Measurements from ENCODE around the gene SH3GL3. TPM values are rescaled to one million over a fixed set of nuclear protein-coding genes. Genes with fewer than 3 reads are reported as not detected.

SH3GL3 gene
- polyA plus RNA-seq, 1 of the 3 experiments (the other 2 are of a cell fraction): not detected

DNA sequence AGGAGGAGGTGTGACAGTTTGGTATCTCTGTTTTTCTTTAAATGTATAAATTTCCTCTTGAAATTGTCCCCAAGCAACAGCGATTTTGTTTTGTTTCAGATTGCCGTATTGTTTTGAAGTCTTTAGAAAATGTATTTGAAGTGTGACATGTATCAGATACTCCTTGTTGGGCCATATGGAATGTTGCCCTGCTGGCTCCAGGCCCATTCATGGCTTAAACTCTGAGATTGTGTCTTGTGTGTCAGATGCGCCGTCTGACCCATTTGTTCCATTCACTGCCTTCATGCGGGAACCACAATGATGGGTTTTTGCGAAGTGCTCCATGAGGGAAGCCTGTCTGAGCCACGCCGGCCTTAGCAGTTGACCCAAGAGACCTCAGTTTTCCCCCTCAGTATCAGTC, 131.6 kb downstream of the SH3GL3 start:
- H3K4me2 ChIP-seq: no peak overlapping the region
- no peaks in the 10 kb centered on the region; the same call in 1 of the 2 replicates for H3K27me3 ChIP-seq (ENCODE audit: insufficient read depth)
- 66% methylated on average over 8 of the region's 8 CpGs for WGBS (ENCODE audit: low lambda C conversion rate)
- H2AFZ ChIP-seq (ENCODE audit: low read depth): no peak overlapping the region
- no peak for DNase-seq
- H3F3A ChIP-seq (replicated peaks; ENCODE audit: insufficient read depth): peaks cover 7% of the 10 kb centered on the region
- no peaks in the 10 kb centered on the region for H3K9me3 ChIP-seq
- CTCF ChIA-PET: interaction anchor here (0.7 to 1.1 kb wide), 2 partner anchors 13 kb away, joined by 3 read pairs; no protein-coding TSS in a partner anchor
- TF ChIP-seq GABPA (IDR thresholded peaks at IDR 0.05; ENCODE audit: low read depth): no peak
- no peak for TF ChIP-seq TEAD4 (IDR thresholded peaks at IDR 0.05; ENCODE audit: borderline replicate concordance, insufficient read depth)
- TF ChIP-seq RFX5 (IDR thresholded peaks at IDR 0.05; ENCODE audit: low read length): no peak
- no peak for TF ChIP-seq SMC3 (IDR thresholded peaks at IDR 0.05; ENCODE audit: low read depth, low read length)
- no peak for TF ChIP-seq TCF12 (IDR thresholded peaks at IDR 0.05)
- no peak for TF ChIP-seq EP300 (IDR thresholded peaks at IDR 0.05; ENCODE audit: borderline replicate concordance in 1 of 2, low read depth in 1 of 2, low read length in 1 of 2)
- TF ChIP-seq NRF1 (IDR thresholded peaks at IDR 0.05; ENCODE audit: low read depth, low read length): no peak
- no peak for TF ChIP-seq FOXM1 (IDR thresholded peaks at IDR 0.05; ENCODE audit: low read depth)
- TF ChIP-seq RCOR1 (IDR thresholded peaks at IDR 0.05; ENCODE audit: low read length): no peak
- no peak for TF ChIP-seq YY1 (IDR thresholded peaks at IDR 0.05; ENCODE audit: low read depth)
- no peak for TF ChIP-seq MXI1 (IDR thresholded peaks at IDR 0.05; ENCODE audit: low read depth, low read length)
- POLR2A ChIA-PET: no interaction called here
- H3K79me2 ChIP-seq (ENCODE audit: insufficient read depth): no peaks in the 10 kb centered on the region
- peaks cover 0 to 9% of the 10 kb centered on the region in 2 experiments; a peak in 1 of 4 replicates for H3K4me1 ChIP-seq (ENCODE audit: control insufficient read depth in 1 of 2, insufficient read depth in 2 of 2, low read depth in 1 of 2, low read length in 1 of 2)
- H3K9ac ChIP-seq: no peak overlapping the region
- no peaks in the 10 kb centered on the region for H3K36me3 ChIP-seq (replicated peaks in 1 of 2; ENCODE audit: control insufficient read depth in 1 of 2, insufficient read depth in 2 of 2, low read length in 1 of 2)
- no peak overlapping the region for H3K4me3 ChIP-seq (ENCODE audit: low read depth in 2 of 2, low read length in 1 of 2)
- no peaks in the 10 kb centered on the region for H4K20me1 ChIP-seq (ENCODE audit: insufficient read depth)
- no peaks in the 10 kb centered on the region for H3K9me2 ChIP-seq
- no peak overlapping the region for H3K27ac ChIP-seq (ENCODE audit: low read depth in 2 of 2, low read length in 1 of 2)

DNA sequence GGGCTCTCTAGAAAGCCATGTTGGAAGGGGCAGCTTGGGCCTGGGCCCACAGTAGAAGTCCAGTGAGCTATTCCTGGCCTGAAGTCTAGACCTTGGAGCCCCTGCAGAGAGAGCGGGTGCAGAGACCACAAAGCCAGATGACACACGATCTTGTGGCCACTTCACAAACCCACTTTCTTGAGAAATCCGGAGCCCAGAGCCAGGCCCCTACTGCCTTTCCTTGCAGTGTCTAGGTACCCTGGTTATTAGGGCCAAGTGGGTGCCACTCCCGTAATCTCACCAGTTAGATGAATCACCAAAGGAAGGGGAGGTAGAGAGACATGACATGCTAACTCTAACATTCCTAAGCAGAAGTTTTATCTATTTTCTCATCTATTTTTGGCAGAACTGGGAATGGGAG, 134.2 kb downstream of the SH3GL3 start:
- POLR2A ChIA-PET: no interaction called here
- 37% methylated on average over 4 of the region's 4 CpGs for WGBS (ENCODE audit: low lambda C conversion rate)
- CTCF ChIA-PET: no interaction called here
- no peak overlapping the region for H3K4me3 ChIP-seq (ENCODE audit: low read depth in 2 of 2, low read length in 1 of 2)
- H3K9me2 ChIP-seq: no peaks in the 10 kb centered on the region
- H3K36me3 ChIP-seq (replicated peaks in 1 of 2; ENCODE audit: control insufficient read depth in 1 of 2, insufficient read depth in 2 of 2, low read length in 1 of 2): no peaks in the 10 kb centered on the region
- no peak overlapping the region for H3K9ac ChIP-seq
- H3K4me1 ChIP-seq (ENCODE audit: control insufficient read depth in 1 of 2, insufficient read depth in 2 of 2, low read depth in 1 of 2, low read length in 1 of 2): peaks cover 0 to 9% of the 10 kb centered on the region in 2 experiments; a peak in 1 of 4 replicates
- H3K27ac ChIP-seq (ENCODE audit: low read depth in 2 of 2, low read length in 1 of 2): no peak overlapping the region
- no peaks in the 10 kb centered on the region for H3K9me3 ChIP-seq
- no peak overlapping the region for H2AFZ ChIP-seq (ENCODE audit: low read depth)
- 0 out of 2 replicates have a peak overlapping the region, but pooled peaks have one; percentile 15 for H3K4me2 ChIP-seq
- H3K27me3 ChIP-seq (ENCODE audit: insufficient read depth): no peaks in the 10 kb centered on the region; the same call in 1 of the 2 replicates
- no peaks in the 10 kb centered on the region for H3K79me2 ChIP-seq (ENCODE audit: insufficient read depth)
- no peak for DNase-seq
- H4K20me1 ChIP-seq (ENCODE audit: insufficient read depth): no peaks in the 10 kb centered on the region
- peaks cover 7% of the 10 kb centered on the region for H3F3A ChIP-seq (replicated peaks; ENCODE audit: insufficient read depth)
- no peak for TF ChIP-seq MXI1 (IDR thresholded peaks at IDR 0.05; ENCODE audit: low read depth, low read length)
- no peak for TF ChIP-seq RFX5 (IDR thresholded peaks at IDR 0.05; ENCODE audit: low read length)
- no peak for TF ChIP-seq RXRA (IDR thresholded peaks at IDR 0.05; ENCODE audit: borderline replicate concordance, low read depth)
- TF ChIP-seq, protein P1, sequence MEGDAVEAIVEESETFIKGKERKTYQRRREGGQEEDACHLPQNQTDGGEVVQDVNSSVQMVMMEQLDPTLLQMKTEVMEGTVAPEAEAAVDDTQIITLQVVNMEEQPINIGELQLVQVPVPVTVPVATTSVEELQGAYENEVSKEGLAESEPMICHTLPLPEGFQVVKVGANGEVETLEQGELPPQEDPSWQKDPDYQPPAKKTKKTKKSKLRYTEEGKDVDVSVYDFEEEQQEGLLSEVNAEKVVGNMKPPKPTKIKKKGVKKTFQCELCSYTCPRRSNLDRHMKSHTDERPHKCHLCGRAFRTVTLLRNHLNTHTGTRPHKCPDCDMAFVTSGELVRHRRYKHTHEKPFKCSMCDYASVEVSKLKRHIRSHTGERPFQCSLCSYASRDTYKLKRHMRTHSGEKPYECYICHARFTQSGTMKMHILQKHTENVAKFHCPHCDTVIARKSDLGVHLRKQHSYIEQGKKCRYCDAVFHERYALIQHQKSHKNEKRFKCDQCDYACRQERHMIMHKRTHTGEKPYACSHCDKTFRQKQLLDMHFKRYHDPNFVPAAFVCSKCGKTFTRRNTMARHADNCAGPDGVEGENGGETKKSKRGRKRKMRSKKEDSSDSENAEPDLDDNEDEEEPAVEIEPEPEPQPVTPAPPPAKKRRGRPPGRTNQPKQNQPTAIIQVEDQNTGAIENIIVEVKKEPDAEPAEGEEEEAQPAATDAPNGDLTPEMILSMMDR (IDR thresholded peaks at IDR 0.05): no peak
- TF ChIP-seq, protein P2, sequence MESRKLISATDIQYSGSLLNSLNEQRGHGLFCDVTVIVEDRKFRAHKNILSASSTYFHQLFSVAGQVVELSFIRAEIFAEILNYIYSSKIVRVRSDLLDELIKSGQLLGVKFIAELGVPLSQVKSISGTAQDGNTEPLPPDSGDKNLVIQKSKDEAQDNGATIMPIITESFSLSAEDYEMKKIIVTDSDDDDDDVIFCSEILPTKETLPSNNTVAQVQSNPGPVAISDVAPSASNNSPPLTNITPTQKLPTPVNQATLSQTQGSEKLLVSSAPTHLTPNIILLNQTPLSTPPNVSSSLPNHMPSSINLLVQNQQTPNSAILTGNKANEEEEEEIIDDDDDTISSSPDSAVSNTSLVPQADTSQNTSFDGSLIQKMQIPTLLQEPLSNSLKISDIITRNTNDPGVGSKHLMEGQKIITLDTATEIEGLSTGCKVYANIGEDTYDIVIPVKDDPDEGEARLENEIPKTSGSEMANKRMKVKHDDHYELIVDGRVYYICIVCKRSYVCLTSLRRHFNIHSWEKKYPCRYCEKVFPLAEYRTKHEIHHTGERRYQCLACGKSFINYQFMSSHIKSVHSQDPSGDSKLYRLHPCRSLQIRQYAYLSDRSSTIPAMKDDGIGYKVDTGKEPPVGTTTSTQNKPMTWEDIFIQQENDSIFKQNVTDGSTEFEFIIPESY (IDR thresholded peaks at IDR 0.05; ENCODE audit: borderline replicate concordance, low read depth): no peak
- no peak for TF ChIP-seq FOXJ3 (CRISPR knock-in tag; IDR thresholded peaks at IDR 0.05)
- no peak for TF ChIP-seq RCOR1 (IDR thresholded peaks at IDR 0.05; ENCODE audit: low read length)
- TF ChIP-seq GABPA (IDR thresholded peaks at IDR 0.05; ENCODE audit: low read depth): no peak
- no peak for TF ChIP-seq CHD2 (IDR thresholded peaks at IDR 0.05; ENCODE audit: low read length, partially characterized antibody)
- no peak for TF ChIP-seq NFIC (IDR thresholded peaks at IDR 0.05; ENCODE audit: borderline replicate concordance)
- TF ChIP-seq RAD21 (IDR thresholded peaks at IDR 0.05; ENCODE audit: low read length): no peak
- TF ChIP-seq, protein P3, sequence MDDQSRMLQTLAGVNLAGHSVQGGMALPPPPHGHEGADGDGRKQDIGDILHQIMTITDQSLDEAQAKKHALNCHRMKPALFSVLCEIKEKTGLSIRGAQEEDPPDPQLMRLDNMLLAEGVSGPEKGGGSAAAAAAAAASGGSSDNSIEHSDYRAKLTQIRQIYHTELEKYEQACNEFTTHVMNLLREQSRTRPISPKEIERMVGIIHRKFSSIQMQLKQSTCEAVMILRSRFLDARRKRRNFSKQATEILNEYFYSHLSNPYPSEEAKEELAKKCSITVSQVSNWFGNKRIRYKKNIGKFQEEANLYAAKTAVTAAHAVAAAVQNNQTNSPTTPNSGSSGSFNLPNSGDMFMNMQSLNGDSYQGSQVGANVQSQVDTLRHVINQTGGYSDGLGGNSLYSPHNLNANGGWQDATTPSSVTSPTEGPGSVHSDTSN (IDR thresholded peaks at IDR 0.05): no peak
- TF ChIP-seq ELF1 (IDR thresholded peaks at IDR 0.05): no peak
- TF ChIP-seq EP300 (IDR thresholded peaks at IDR 0.05; ENCODE audit: borderline replicate concordance in 1 of 2, low read depth in 1 of 2, low read length in 1 of 2): no peak
- no peak for TF ChIP-seq FOSL2 (IDR thresholded peaks at IDR 0.05; ENCODE audit: borderline replicate concordance, low read depth)

Data from SK-N-SH (cell line).